Right lobe of liver (tissue), 4 donors: ENCODE measurements around the gene CYS1.
"Not testable (repeated sequence)": the region's sequence is repeated elsewhere in the genome, so short reads cannot be mapped to it uniquely, and the experiment has no call there.

Experiments used
- CTCF ChIP-seq, 4 donors: fragments of 200-600 bp in 3 of 4; fragments of 450-650 bp in 1 of 4; IDR thresholded peaks; one replicate each; pipeline versions ENCODE4 v1.5.1 to v1.8.0; 2016 to 2022; ENCODE audit warnings: antibody characterized with exemption in 4 of 4, mild to moderate bottlenecking in 2 of 4
- POLR2A ChIP-seq: fragments of 450-650 bp; IDR thresholded peaks from one replicate; pipeline ENCODE4 v1.6.1; 2017; ENCODE audit warnings: antibody characterized with exemption, mild to moderate bottlenecking
- donor health status: DM: no; HTN: no; CAD: no.
- donor health status: DM: no; HTN: no; CAD: no.
- donor health status: DM: no; HTN: yes; CAD: no.

- TF ChIP-seq CTCF (IDR thresholded peaks at IDR 0.05); POLR2A: not testable (repeated sequence)
Observed at GRCh38 chr2:10010861-10011605, 69.2 kb downstream of the CYS1 start.
